Neural cell (in vitro differentiated cells): ENCODE data around the gene MYL7. TPM values are rescaled to one million over a fixed set of nuclear protein-coding genes. Genes with fewer than 3 reads are reported as not detected.
"Not testable (repeated sequence)": the region's sequence is repeated elsewhere in the genome, so short reads cannot be mapped to it uniquely, and the experiment has no call there.

Source experiments
- H2AFZ ChIP-seq: fragments of 200-600, 300-800 bp; sonication (generic), shearing (Covaris generic); 2 replicates; pipeline ENCODE4 v1.6.0; 2014; ENCODE audit warnings: low read depth, mild to moderate bottlenecking, antibody characterized with exemption, low read length, moderate library complexity
- H3F3A ChIP-seq: fragments of 200-600 bp; shearing (Covaris generic); 2 replicates; pipeline ENCODE4 v1.6.1; 2016; ENCODE audit warnings: mild to moderate bottlenecking, moderate library complexity, mixed read lengths, antibody characterized with exemption, low read length; ENCODE audit not compliant: insufficient read depth, poor library complexity, severe bottlenecking
- H3K27ac ChIP-seq: fragments of 200-600, 300-800 bp; sonication (generic), shearing (Covaris generic); 2 replicates; pipeline ENCODE4 v1.5.1; 2014; ENCODE audit warnings: mild to moderate bottlenecking, low read length, moderate library complexity
- H3K27me3 ChIP-seq: fragments of 300-800, 200-600 bp; sonication (generic), shearing (Covaris generic); 2 replicates; pipeline ENCODE4 v1.6.0; 2014; ENCODE audit warnings: mild to moderate bottlenecking, low read depth, low read length, moderate library complexity; ENCODE audit not compliant: insufficient read depth
- H3K36me3 ChIP-seq: fragments of 300-800, 200-600 bp; sonication (generic), shearing (Covaris generic); 2 replicates; pipeline ENCODE4 v1.5.1; 2014; ENCODE audit warnings: mild to moderate bottlenecking, antibody characterized with exemption, low read length, moderate library complexity; ENCODE audit not compliant: insufficient read depth
- H3K4me2 ChIP-seq: fragments of 300-800, 200-600 bp; sonication (generic), shearing (Covaris generic); 2 replicates; pipeline ENCODE4 v1.6.0; 2014; ENCODE audit warnings: mild to moderate bottlenecking, low read length
- H3K4me3 ChIP-seq: fragments of 300-800, 200-600 bp; sonication (generic), shearing (Covaris generic); 2 replicates; pipeline ENCODE4 v1.5.1; 2014; ENCODE audit warnings: mild to moderate bottlenecking, low read length, moderate library complexity
- H3K79me2 ChIP-seq: fragments of 200-600 bp; shearing (Covaris generic); replicated peaks from 2 replicates; pipeline ENCODE4 v1.6.0; 2014; ENCODE audit warnings: mild to moderate bottlenecking, low read length, moderate library complexity; ENCODE audit not compliant: insufficient read depth
- H3K9ac ChIP-seq: fragments of 300-800, 200-600 bp; sonication (generic), shearing (Covaris generic); 2 replicates; pipeline ENCODE4 v1.6.1; 2016; ENCODE audit warnings: mild to moderate bottlenecking, low read length, mixed read lengths
- H3K9me2 ChIP-seq: fragments of 200-600 bp; shearing (Covaris generic); 2 replicates; pipeline ENCODE4 v1.6.1; 2016; ENCODE audit warnings: mild to moderate bottlenecking, low read length, mixed read lengths; ENCODE audit not compliant: insufficient read depth
- H3K9me3 ChIP-seq: fragments of 200-600, 300-800 bp; sonication (generic), shearing (Covaris generic); 2 replicates; pipeline ENCODE4 v1.6.1; 2016; ENCODE audit warnings: mild to moderate bottlenecking, mixed run types, low read length, moderate library complexity, mixed read lengths
- H4K20me1 ChIP-seq: fragments of 200-600 bp; shearing (Covaris generic); 2 replicates; pipeline ENCODE4 v1.6.1; 2016; ENCODE audit warnings: mild to moderate bottlenecking, mixed run types; ENCODE audit not compliant: insufficient read depth
- CTCF ChIP-seq: fragments of 450-650 bp; IDR thresholded peaks from 2 replicates; pipeline ENCODE4 v1.5.1; 2014; ENCODE audit warnings: antibody characterized with exemption, mild to moderate bottlenecking, moderate library complexity; ENCODE audit not compliant: poor library complexity, severe bottlenecking
- EZH2 ChIP-seq: fragments of 200-600, 300-800 bp; shearing (Covaris generic), sonication (generic); IDR thresholded peaks from 2 replicates; pipeline ENCODE4 v1.6.1; 2014; ENCODE audit warnings: antibody characterized with exemption, low read length, borderline replicate concordance, mild to moderate bottlenecking; ENCODE audit not compliant: insufficient read depth, poor library complexity, severe bottlenecking
- MXI1 ChIP-seq: fragments of 450-650 bp; conservative IDR thresholded peaks from 2 replicates; pipeline ENCODE4 v1.6.1; 2014; ENCODE audit warnings: antibody characterized with exemption, mild to moderate bottlenecking; ENCODE audit not compliant: poor library complexity, severe bottlenecking
- POLR2AphosphoS5 ChIP-seq: IDR thresholded peaks from 2 replicates; pipeline ENCODE4 v1.6.1; 2012
- RAD21 ChIP-seq: fragments of 450-650 bp; conservative IDR thresholded peaks from 2 replicates; pipeline ENCODE4 v1.6.1; 2014; ENCODE audit warnings: antibody characterized with exemption, mild to moderate bottlenecking, moderate library complexity
- SMC3 ChIP-seq: fragments of 450-650 bp; conservative IDR thresholded peaks from 2 replicates; pipeline ENCODE4 v1.6.1; 2014; ENCODE audit warnings: antibody characterized with exemption, mild to moderate bottlenecking, moderate library complexity; ENCODE audit not compliant: poor library complexity
- TAF1 ChIP-seq: IDR thresholded peaks from 2 replicates; pipeline ENCODE4 v1.6.1; 2012; ENCODE audit warnings: low read depth
- polyA plus RNA-seq: library from polyadenylated mRNA; depleted of rRNA; stranded (reverse); fragments of >200 nt; gene quantifications from 2 replicates; pipeline ENCODE4 v1.2.3, GENCODE V29; 2014
- TF ChIP-seq, protein P1 (sequence below): IDR thresholded peaks from 2 replicates; pipeline ENCODE4 v1.6.1; 2012; ENCODE audit warnings: borderline replicate concordance

MYL7 gene
- polyA plus RNA-seq, 1 donor from 2014 or later: 0.76 TPM

DNA sequence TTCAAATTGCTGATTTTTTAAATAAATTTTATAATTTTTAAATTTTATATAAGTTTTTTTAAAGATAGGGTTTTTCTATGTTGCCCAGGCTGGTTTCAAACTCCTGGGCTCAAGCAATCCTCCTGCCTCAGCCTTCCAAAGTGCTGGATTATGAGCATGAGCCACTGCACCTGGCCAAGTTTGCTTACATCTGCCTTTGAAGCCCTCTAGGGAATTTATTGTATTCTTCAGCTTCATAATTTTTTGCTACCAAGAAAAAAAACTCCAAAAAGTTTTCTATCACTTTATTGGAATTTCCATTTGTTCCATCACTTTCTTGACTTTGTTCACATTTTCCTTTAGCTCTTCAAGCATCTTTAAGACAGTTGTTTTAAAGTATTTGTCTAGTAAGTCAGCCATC is 14.0 kb downstream of the MYL7 start:
- no peaks in the 10 kb centered on the region for H3K9me2 ChIP-seq
- no peaks in the 10 kb centered on the region for H3K9me3 ChIP-seq
- peaks cover 9% of the 10 kb centered on the region for H3K79me2 ChIP-seq
- H2AFZ ChIP-seq: no peak overlapping the region
- no peak overlapping the region for H3K9ac ChIP-seq
- H3F3A ChIP-seq: no peaks in the 10 kb centered on the region
- no peaks in the 10 kb centered on the region for H3K27me3 ChIP-seq
- no peak overlapping the region for H3K4me2 ChIP-seq
- no peaks in the 10 kb centered on the region for H4K20me1 ChIP-seq
- H3K4me3 ChIP-seq: no peak overlapping the region
- H3K27ac ChIP-seq: no peak overlapping the region
- TF ChIP-seq, protein P1, sequence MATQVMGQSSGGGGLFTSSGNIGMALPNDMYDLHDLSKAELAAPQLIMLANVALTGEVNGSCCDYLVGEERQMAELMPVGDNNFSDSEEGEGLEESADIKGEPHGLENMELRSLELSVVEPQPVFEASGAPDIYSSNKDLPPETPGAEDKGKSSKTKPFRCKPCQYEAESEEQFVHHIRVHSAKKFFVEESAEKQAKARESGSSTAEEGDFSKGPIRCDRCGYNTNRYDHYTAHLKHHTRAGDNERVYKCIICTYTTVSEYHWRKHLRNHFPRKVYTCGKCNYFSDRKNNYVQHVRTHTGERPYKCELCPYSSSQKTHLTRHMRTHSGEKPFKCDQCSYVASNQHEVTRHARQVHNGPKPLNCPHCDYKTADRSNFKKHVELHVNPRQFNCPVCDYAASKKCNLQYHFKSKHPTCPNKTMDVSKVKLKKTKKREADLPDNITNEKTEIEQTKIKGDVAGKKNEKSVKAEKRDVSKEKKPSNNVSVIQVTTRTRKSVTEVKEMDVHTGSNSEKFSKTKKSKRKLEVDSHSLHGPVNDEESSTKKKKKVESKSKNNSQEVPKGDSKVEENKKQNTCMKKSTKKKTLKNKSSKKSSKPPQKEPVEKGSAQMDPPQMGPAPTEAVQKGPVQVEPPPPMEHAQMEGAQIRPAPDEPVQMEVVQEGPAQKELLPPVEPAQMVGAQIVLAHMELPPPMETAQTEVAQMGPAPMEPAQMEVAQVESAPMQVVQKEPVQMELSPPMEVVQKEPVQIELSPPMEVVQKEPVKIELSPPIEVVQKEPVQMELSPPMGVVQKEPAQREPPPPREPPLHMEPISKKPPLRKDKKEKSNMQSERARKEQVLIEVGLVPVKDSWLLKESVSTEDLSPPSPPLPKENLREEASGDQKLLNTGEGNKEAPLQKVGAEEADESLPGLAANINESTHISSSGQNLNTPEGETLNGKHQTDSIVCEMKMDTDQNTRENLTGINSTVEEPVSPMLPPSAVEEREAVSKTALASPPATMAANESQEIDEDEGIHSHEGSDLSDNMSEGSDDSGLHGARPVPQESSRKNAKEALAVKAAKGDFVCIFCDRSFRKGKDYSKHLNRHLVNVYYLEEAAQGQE: no peak
- TF ChIP-seq TAF1 (no peak), CTCF (no peak), RAD21 (no peak), MXI1 (no peak), SMC3 (no peak)
- no peaks in the 10 kb centered on the region for H3K36me3 ChIP-seq

GRCh38 chr7:44126574-44126973 is 14.6 kb downstream of the MYL7 start:
- not testable (repeated sequence) for H2AFZ ChIP-seq, H3F3A ChIP-seq, H3K9me3 ChIP-seq, H3K36me3 ChIP-seq, H3K27ac ChIP-seq, H3K27me3 ChIP-seq, H4K20me1 ChIP-seq, H3K9me2 ChIP-seq, H3K9ac ChIP-seq, H3K4me3 ChIP-seq, H3K4me2 ChIP-seq
- H3K79me2 ChIP-seq: peaks cover 11% of the 10 kb centered on the region

- no peak overlapping the region for H3K9ac ChIP-seq
- no peaks in the 10 kb centered on the region for H3F3A ChIP-seq
- H3K9me3 ChIP-seq: no peaks in the 10 kb centered on the region
- H3K27me3 ChIP-seq: no peaks in the 10 kb centered on the region
- H3K4me2 ChIP-seq: no peak overlapping the region
- H3K36me3 ChIP-seq: no peaks in the 10 kb centered on the region
- H3K4me3 ChIP-seq: no peak overlapping the region
- TF ChIP-seq CTCF (no peak), POLR2AphosphoS5 (no peak), TAF1 (no peak), EZH2 (no peak)
- H3K27ac ChIP-seq: no peak overlapping the region
- no peak overlapping the region for H2AFZ ChIP-seq
- H4K20me1 ChIP-seq: no peaks in the 10 kb centered on the region
- H3K9me2 ChIP-seq: no peaks in the 10 kb centered on the region
- peaks cover 14% of the 10 kb centered on the region for H3K79me2 ChIP-seq
These were observed 16.3 kb downstream of the MYL7 start for GRCh38 chr7:44124822-44125202.
